ENCODE data around the gene KHDRBS2.
A peak's percentile ranks its signal among the peaks of the same experiment; 100 is the strongest.

The KHDRBS2 gene

GRCh38 chr6:62285612-62286469 is at the start of gene KHDRBS2:
TSS of gene KHDRBS2 (minus strand) at chr6:62286225.
- DNase-seq, result peak; percentile 82

GRCh38 chr6:62328607-62329006 is 42.6 kb upstream of the KHDRBS2 start:
- no peak for DNase-seq

- no peak for DNase-seq
These were observed 38.8 kb upstream of the KHDRBS2 start for GRCh38 chr6:62324834-62325233.

GRCh38 chr6:62323818-62324431 is 37.9 kb upstream of the KHDRBS2 start:
- DNase-seq, result no peak

- no peak for DNase-seq
These were observed 12.8 kb upstream of the KHDRBS2 start for GRCh38 chr6:62298745-62299392.

- no peak for DNase-seq
These were observed 10.5 kb upstream of the KHDRBS2 start for GRCh38 chr6:62296541-62296940.

GRCh38 chr6:62288974-62289373 is 2.9 kb upstream of the KHDRBS2 start:
- DNase-seq, result no peak

GRCh38 chr6:62288562-62288961 is 2.5 kb upstream of the KHDRBS2 start:
- no peak for DNase-seq

- no peak for DNase-seq
These were observed 432 bp upstream of the KHDRBS2 start for GRCh38 chr6:62286470-62286843.

GRCh38 chr6:62284725-62285124 is 1.3 kb downstream of the KHDRBS2 start:
- no peak for DNase-seq

GRCh38 chr6:62283796-62284411 is 2.1 kb downstream of the KHDRBS2 start:
- DNase-seq, result no peak

GRCh38 chr6:62283365-62283764 is 2.7 kb downstream of the KHDRBS2 start:
- DNase-seq, result no peak

GRCh38 chr6:62280099-62280498 is 5.9 kb downstream of the KHDRBS2 start:
- no peak for DNase-seq

GRCh38 chr6:62272114-62272513 is 13.9 kb downstream of the KHDRBS2 start:
- DNase-seq, result no peak

GRCh38 chr6:62265906-62266525 is 20.0 kb downstream of the KHDRBS2 start:
- no peak for DNase-seq

- DNase-seq, result no peak
These were observed 23.7 kb downstream of the KHDRBS2 start for GRCh38 chr6:62262283-62262682.

GRCh38 chr6:62246087-62246486 is 39.9 kb downstream of the KHDRBS2 start:
- no peak for DNase-seq

- DNase-seq, result no peak
These were observed 49.2 kb downstream of the KHDRBS2 start for GRCh38 chr6:62236784-62237183.

GRCh38 chr6:62229231-62229630 is 56.8 kb downstream of the KHDRBS2 start:
- DNase-seq, result no peak

- DNase-seq, result no peak
These were observed 68.2 kb downstream of the KHDRBS2 start for GRCh38 chr6:62217866-62218265.

GRCh38 chr6:62202078-62202477 is 83.9 kb downstream of the KHDRBS2 start:
- DNase-seq, result no peak

- no peak for DNase-seq
These were observed 93.4 kb downstream of the KHDRBS2 start for GRCh38 chr6:62192593-62192992.

- no peak for DNase-seq
These were observed 110.8 kb downstream of the KHDRBS2 start for GRCh38 chr6:62175195-62175594.

All from CD4-positive, alpha-beta T cell treated with Interferon gamma for 1 hour (primary cell).